Chondrocyte (in vitro differentiated cells): ENCODE data around the gene NSD1. TPM values are rescaled to one million over a fixed set of nuclear protein-coding genes. Genes with fewer than 3 reads are reported as not detected.

Experiments used
- DNase-seq: peaks from one replicate; pipeline ENCODE4 v3.0.0; 2021; ENCODE audit warnings: mixed read lengths, low spot score
- H3K27ac Mint-ChIP-seq: one replicate; pipeline ENCODE4 v1.8.0; 2021; ENCODE audit warnings: mild to moderate bottlenecking, moderate library complexity, mixed read lengths; ENCODE audit not compliant: unreplicated experiment
- H3K27me3 Mint-ChIP-seq: 2 replicates; pipeline ENCODE4 v1.8.0; 2021; ENCODE audit warnings: low read depth, mixed read lengths
- H3K36me3 Mint-ChIP-seq: 2 replicates; pipeline ENCODE4 v1.8.0; 2021; ENCODE audit warnings: low read depth, mixed read lengths
- H3K4me1 Mint-ChIP-seq: 2 replicates; pipeline ENCODE4 v1.8.0; 2021; ENCODE audit warnings: low read depth, mild to moderate bottlenecking, mixed read lengths
- H3K4me3 Mint-ChIP-seq: one replicate; pipeline ENCODE4 v1.8.0; 2021; ENCODE audit warnings: mild to moderate bottlenecking, moderate library complexity, mixed read lengths; ENCODE audit not compliant: unreplicated experiment
- H3K9me3 Mint-ChIP-seq: 2 replicates; pipeline ENCODE4 v1.8.0; 2021; ENCODE audit warnings: low read depth, mixed read lengths
- CTCF ChIP-seq: fragments of 200-600 bp; sonication (generic); IDR thresholded peaks from 2 replicates; pipeline ENCODE4 v1.5.0; 2021; ENCODE audit warnings: antibody characterized with exemption, mild to moderate bottlenecking, moderate library complexity
- total RNA-seq: library from RNA; stranded (reverse); gene quantifications from 3 replicates; pipeline ENCODE4 v1.2.1, GENCODE V29; 2021

NSD1 gene
- total RNA-seq, 1 donor from 2014 or later: 67.3 TPM

- H3K36me3 Mint-ChIP-seq: peaks cover 2% of the 10 kb centered on the region
- peaks cover 35% of the 10 kb centered on the region for H3K4me1 Mint-ChIP-seq
- no peaks in the 10 kb centered on the region for H3K27me3 Mint-ChIP-seq
- H3K9me3 Mint-ChIP-seq: no peaks in the 10 kb centered on the region
- H3K27ac Mint-ChIP-seq: no peak overlapping the region
- no peak overlapping the region for H3K4me3 Mint-ChIP-seq
- DNase-seq: no peak
- TF ChIP-seq CTCF: no peak
Measured at GRCh38 chr5:177346820-177347219, 213.2 kb downstream of the NSD1 start.

- no peak for TF ChIP-seq CTCF
- Mint-ChIP-seq H3K4me3 (no peak overlapping the region), H3K27me3 (no peaks in the 10 kb centered on the region), H3K4me1 (peaks cover 41% of the 10 kb centered on the region), H3K9me3 (no peaks in the 10 kb centered on the region), H3K36me3 (peaks cover 2% of the 10 kb centered on the region), H3K27ac (no peak overlapping the region)
- DNase-seq: no peak
Measured at GRCh38 chr5:177347699-177348098, 214.1 kb downstream of the NSD1 start.

- peak overlapping the region; percentile 55 for H3K27ac Mint-ChIP-seq
- no peaks in the 10 kb centered on the region for H3K9me3 Mint-ChIP-seq
- no peak for TF ChIP-seq CTCF
Measured at GRCh38 chr5:177349362-177349647, 215.7 kb downstream of the NSD1 start.

GRCh38 chr5:177349762-177350161 lies 216.2 kb downstream of the NSD1 start:
- H3K9me3 Mint-ChIP-seq: no peaks in the 10 kb centered on the region
- no peak for DNase-seq
- H3K4me1 Mint-ChIP-seq: peaks cover 41% of the 10 kb centered on the region
- no peak for TF ChIP-seq CTCF
- H3K36me3 Mint-ChIP-seq: no peaks in the 10 kb centered on the region
- peak overlapping the region; percentile 95 for H3K4me3 Mint-ChIP-seq
- no peaks in the 10 kb centered on the region for H3K27me3 Mint-ChIP-seq
- H3K27ac Mint-ChIP-seq: no peak overlapping the region

More at GRCh38 chr5:177349362-177349647, 215.7 kb downstream of the NSD1 start:
- DNase-seq: no peak
- Mint-ChIP-seq H3K4me1 (peaks cover 41% of the 10 kb centered on the region), H3K36me3 (no peaks in the 10 kb centered on the region), H3K27me3 (no peaks in the 10 kb centered on the region), H3K4me3 (peak overlapping the region; percentile 95)

Other genes with a start within 250 kb of the NSD1 start
- not detected in 3 replicates for gene HK3, start 234.4 kb upstream of the NSD1 start, total RNA-seq
- 31.5 to 34.2 TPM (median 34.2 TPM) in 3 replicates for gene UIMC1, start 127.0 kb upstream of the NSD1 start, total RNA-seq
- 15.1 to 24.1 TPM (median 16.4 TPM) in 3 replicates for gene ZNF346, start 111.1 kb upstream of the NSD1 start, total RNA-seq
- 0.27 to 1.9 TPM (median 1.1 TPM) in 3 replicates for gene FGFR4, start 46.9 kb upstream of the NSD1 start, total RNA-seq
- gene RAB24, start 169.9 kb downstream of the NSD1 start, total RNA-seq: 31.5 to 37.3 TPM (median 36.7 TPM) in 3 replicates
- gene PRELID1, start 170.0 kb downstream of the NSD1 start, total RNA-seq: 102 to 119 TPM (median 109 TPM) in 3 replicates
- gene MXD3, start 178.1 kb downstream of the NSD1 start, total RNA-seq: 6.5 to 9.4 TPM (median 8.4 TPM) in 3 replicates
- 76.6 to 128 TPM (median 83.4 TPM) in 3 replicates for gene LMAN2, start 217.9 kb downstream of the NSD1 start, total RNA-seq
- gene RGS14, start 224.2 kb downstream of the NSD1 start, total RNA-seq: 6.8 to 11.6 TPM (median 10.1 TPM) in 3 replicates